NCI-H1436 treated with DMSO at 0.1 percent for 48 hours (cell line): ENCODE data around the gene ATG2B.
"Not testable (repeated sequence)": the region's sequence is repeated elsewhere in the genome, so short reads cannot be mapped to it uniquely, and the experiment has no call there.

Source experiments
- DNase-seq: peaks from one replicate; lab custom pipeline; 2025; lab: John Stamatoyannopoulos, UW

ATG2B gene

DNA sequence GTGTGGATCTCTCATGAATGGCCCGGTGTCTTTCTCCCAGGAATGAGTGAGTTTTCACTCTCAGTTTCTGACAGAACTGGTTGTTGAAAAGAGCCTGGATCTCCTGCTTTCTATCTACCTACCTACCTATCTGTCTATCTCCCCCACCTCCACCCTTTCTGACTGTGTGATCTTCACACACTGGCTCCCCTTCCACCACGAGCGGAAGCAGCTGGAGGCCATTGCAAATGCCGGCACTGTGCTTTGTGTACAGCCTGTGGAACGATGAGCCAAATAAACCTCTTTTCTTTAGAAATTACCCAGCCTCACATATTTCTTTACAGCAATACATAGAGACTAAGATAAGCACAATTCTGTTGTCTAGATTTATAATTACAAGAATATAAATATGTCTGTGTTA, 7.4 kb upstream of the ATG2B start:
- DNase-seq, result no peak

DNA sequence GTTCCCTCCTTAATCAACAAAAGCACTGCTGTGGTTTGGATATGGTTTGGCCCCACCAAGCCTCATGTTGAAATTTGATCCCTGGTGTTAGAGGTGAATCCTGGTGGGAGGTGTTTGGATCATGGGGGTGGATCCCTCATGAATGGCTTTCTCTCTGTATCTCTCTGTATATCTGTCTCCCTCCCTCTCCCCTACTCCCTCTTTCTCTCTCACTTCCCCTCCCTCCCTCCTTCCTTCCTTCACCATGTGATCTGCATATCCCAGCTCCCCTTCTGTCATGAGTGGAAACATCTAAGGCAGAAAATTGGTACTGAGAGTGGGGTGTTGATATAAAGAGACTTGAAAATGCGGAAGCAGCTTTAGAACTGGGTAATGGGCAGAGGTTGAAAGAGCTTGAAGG, 5.4 kb upstream of the ATG2B start:
- no peak for DNase-seq

DNA sequence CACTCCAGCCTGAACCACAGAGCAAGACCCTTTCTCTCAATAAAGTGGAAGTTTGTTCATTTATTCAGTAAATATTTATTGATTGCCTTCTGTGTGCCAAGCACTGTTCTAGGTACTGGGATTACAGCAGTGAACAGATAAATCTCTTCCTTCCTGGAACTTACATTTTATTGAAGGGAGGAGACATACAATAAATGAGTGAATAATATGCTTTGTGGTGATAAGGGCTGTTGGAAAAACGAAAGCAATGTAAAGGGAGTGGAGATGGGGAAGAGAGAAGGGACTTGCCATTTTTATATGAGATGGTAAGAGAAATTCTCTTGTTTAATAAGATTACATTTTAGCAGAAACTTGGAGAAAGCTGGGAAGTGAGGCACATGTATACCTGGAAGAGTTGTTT, 1.8 kb upstream of the ATG2B start:
- no peak for DNase-seq

DNA sequence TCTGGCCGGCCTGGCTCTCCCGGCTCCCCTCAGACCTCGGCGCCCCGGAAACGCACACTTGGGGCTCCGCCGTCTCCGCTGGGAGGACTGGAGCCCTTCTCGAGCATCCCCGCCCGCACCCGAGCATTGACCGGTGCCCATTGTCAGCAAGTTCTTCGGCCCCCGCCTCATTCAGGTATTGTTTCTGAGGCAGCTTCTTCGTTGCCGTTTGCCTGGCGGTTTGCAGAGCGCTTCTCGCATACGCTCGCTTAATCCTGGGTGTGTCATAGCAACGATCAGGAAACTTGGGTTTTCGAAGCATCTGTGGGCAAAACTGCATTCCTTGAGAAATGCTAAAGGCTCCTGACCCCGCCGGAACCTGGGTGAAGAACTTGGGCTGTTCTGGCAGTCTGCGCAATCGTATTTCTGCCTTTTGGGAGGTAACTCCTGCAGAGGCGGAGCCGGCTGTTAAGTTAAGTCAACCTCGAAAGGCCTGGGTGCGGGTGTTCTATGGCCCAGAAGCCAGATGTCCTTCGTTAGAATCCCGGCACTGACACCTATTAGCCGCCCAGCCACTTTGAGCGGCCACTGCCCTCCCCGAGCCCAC, 703 bp upstream of the ATG2B start:
- no peak for DNase-seq

DNA sequence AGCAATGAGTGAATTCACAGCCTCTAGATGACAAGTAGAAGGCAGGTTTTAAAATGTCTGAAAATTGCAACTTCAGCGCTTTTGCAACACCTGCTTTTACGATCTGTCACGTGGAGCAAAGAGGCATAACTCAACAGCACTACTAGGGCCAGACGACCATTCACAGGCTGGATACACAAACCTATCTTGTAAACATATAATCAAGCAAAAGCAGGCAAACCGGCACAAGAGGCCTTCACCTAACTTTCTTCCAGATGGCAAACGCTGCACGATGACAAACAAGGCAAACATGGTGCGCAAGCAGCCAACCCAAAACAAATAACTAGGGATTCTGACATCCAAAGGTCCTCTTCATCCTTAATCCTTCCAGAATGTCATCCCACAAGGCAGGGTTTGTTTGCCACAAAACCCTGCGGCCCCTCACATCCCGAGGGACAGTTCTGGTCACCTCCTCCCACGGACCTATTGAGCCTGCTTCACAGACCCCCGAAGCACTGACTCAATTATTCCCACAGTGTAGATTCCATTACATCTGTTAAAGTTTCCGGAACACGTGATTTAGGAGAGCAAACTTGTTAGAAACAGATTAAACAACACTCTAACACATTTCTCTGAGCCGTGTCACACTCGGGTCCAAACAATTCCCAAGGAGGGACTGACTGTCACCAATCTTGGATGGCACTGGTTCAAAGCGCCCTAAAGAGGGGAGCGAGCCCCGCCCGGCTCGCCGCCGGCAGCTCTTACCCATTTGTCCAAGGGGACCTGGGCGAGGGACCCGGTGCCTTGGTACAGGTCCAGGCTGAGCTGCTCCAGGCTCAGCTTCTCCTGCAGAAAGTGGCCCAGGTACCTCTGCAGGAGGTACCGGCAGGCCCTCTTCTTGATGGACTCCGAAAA, 823 bp downstream of the ATG2B start:
- no peak for DNase-seq

DNA sequence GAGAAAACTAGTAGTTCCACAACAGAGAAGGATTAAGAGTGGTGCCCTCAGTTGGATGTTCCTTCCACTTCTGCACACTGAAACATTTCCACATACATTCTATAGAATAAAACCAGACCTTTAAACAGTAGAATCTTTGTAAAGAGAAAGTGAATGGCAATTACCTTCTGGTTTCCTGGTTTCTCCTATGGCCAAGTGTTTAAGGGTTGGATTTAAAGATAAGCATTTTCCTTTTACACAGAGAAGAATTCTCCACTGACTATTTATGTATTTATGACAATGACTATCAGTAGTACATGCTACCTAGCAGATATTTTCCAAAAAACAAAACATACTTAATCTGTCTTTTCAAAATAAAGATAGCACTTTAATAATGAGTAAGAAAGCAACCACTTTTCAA, 3.2 kb downstream of the ATG2B start:
- no peak for DNase-seq

DNA sequence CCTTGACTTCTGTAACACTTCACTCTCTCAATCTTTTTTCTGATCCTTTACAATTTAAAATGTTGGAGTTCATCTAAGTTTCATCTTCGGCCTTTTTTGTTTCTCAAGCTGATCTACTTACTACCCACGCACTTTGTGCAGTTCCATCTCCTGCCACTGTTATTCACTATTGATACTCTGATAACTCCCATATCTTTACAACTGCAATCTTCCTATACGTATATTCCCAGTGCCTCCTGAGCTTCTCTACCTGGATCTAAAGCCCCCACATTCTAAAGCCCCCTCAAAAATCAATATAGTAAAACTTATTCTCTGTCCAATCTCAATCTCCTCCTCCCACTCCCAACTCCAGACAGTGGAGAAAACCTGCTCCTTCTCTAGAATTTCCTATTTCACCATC, 5.9 kb downstream of the ATG2B start:
- no peak for DNase-seq

DNA sequence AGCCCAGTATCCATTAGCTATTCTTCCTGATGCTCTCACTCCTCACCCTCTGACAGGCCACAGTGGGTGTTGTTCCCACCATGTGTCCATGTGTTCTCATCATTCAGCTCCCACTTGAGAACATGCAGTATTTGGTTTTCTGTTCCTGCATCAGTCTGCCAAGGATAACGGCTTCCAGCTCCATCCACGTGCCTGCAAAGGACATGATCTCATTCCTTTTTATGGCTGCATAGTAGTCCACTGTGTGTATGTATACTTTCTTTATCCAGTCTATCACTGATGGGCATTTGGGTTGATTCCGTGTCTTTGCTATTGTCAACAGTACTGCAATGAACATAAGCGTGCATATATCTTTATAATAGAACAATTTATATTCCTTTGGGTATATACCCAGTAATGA, 8.9 kb downstream of the ATG2B start:
- no peak for DNase-seq

DNA sequence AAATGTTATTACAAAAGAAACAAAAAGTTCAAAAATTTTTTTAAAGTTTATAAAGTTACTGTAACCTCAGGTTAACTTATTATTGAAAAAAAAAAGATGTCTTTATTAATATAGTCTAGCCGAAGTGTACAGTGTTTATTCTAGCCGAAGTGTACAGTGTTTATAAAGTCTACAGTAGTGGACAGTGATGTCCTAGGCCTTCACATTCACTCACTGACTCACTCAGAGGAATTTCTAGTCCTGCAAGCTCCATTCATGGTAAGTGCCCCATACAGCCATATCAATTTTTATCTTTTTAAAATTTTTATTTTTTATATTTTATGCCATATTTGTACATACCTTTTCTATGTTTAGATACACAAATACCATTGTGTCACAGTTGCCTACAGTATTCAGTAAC, 10.4 kb downstream of the ATG2B start:
- DNase-seq, result no peak

DNA sequence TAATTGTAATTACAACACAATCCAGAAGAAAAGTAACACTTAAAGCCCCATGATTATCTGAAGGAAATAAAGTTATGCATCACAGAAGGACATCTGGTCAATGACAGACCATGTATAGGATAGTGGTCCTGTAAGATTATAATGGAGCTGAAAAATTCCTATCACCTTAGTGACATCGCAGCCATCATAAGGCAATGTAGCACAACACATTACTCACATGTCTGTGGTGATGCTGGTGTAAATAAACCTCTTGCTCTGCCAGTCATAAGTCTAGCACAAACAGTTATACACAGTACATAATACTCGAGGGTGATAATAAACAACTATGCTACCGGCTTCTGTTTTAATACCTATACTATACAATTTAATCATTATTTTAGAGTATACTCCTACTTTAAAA, 11.2 kb downstream of the ATG2B start:
- DNase-seq, result no peak

DNA sequence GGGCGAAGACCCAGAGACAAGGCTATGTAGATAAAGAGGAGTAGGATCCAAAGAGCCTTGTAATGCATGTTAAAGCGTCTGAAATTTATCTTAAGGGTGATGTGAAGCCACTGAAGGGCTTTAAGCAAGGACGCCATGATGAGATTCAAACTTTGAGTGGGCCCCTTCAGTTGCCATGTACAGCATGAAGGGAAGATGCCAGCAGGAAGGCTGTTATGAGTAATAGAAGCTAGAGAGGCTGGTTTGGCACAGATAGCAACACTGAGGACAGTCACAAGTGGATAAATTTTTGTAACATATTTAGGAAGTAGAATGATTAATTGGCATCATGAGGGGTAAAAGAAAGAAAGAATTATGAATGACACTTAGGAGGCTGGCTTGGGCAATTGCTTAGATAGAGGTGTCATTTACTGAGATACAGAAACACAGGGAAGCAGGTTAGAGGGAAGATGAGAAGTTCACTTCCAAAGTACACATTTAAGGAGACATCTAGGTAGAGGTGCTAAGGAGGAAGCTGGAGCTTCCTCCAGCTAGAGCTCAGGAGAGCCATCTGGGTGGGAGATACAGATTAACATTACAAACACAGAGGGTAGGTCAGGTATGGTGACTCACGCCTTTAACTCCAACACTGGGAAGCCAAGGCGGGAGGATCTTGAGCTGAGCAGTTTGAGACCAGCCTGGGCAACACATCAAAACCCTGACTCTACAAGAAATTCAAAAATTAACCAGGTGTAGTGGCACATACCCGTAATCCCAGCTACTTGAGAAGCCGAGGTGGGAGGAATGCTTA, 13.7 kb downstream of the ATG2B start:
- no peak for DNase-seq

DNA sequence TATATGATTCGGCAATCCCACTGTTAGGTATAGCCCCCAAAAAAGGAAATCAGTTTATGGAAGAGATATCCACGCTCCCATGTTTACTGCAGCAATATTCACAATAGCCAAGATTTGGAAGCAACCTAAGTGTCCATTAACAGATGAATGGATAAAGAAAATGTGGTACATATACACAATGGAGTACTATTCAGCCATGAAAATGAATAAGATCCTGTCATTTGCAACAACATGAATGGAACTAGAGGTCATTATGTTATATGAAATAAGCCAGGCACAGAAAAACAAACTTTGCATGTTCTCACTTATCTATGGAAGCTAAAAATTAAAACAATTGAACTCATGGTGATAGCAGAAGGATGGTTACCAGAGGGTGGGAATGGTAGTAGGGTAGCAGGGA, 15.2 kb downstream of the ATG2B start:
- DNase-seq, result not testable (repeated sequence)

DNA sequence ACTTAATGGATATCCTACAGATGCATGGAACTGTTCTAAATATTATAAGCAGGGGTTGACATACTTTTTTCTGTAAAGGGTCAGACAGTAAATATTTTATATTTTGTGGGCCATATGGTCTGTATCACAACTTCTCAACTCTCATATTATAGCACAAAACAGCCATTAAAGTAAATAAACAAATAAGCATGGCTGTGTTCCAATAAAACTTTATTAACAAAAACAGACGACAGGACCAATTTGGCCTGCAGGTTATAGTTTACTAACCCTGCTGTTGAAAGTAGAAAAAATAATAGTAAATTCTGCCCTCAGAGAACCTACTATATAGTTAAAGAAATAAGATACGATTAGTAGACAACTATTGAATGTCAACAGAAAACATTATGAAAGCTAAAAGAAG, 17.5 kb downstream of the ATG2B start:
- DNase-seq, result no peak

DNA sequence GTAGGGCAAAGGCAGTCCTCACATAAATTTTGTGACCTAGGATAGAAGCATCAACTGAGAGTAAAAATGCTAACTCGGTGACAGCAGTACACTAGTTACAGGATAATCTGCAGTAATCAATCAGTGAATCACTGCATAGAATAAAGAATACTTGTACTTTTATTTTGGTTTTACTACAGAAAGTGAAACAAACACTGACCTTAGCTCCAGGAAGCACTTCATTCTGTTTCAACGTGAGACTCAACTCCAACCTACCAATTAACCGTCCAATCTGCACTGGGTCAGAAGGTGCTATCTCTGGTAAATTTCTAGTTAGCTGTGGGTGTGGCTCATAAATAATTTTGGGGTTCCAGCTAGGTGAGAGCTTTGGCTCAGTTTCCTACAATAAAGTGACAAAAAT, 21.8 kb downstream of the ATG2B start:
- DNase-seq, result no peak

DNA sequence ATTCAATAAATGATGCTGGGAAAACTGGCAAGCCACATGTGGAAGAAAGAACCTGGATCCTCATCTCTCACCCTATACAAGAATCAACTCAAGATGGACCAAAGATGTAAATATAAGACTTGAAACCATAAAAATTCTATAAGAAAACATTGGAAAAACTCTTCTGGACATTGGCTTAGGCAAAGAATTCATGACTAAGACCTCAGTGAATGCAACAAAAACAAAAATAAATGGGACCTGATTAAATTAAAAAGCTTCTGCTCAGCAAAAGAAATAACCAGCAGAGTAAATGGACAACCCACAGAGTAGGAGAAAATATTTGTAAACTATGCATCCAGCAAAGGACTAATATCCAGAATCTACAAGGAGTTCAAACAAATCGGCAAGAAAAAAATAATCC, 24.6 kb downstream of the ATG2B start:
- no peak for DNase-seq

DNA sequence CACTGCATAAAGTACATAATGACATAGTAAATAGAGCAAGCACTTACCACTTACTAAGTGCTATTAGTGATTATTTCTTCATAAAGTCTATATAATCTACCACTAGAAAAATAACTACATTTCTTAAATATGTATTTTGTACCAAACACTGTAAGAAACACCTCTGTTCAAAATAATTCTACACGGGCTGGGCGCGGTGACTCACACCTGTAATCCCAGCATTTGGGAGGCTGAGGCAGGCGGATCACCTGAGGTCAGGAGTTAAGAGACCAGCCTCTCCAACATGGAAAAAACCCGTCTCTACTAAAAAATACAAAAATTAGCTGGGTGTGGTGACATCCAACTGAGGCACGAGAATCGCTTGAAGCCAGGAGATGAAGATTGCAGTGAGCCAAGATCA, 38.9 kb downstream of the ATG2B start:
- DNase-seq, result no peak

DNA sequence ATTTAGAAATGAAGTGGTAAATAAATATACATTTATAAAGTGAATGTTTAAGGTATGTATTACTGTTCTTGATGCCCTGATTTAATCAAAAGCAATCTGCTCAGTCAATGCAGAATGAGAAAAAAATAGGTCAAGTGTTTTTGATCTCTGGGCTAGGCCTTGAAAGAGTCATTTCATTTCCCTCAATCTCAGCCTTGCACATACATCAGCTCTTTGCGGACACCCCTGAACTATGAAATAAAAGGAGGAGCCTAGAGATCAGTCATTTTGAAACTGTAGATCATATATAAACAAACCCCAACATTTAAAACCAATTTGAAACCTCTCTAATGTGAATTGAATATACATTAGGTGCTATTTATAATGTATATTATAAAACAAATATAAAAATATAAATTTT, 42.5 kb downstream of the ATG2B start:
- DNase-seq, result no peak

DNA sequence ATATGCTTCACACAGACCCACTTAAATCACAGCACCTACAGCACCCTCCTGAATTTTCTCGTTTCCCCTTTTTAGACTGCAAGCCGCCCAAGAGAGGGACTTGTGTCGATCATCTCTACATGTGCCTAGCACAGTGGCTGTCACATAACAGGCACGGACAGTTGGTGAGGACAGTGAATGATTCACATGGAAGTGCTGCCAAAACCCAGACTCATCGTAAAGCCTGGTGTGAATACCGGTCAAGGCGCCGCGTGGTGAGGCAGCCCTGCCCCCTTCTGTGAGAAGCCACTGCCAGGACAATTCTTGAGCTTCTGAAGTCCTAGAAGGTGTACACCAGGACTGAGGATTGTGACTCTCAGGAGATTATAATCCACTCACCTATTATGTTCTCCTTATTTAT, 44.3 kb downstream of the ATG2B start:
- no peak for DNase-seq

DNA sequence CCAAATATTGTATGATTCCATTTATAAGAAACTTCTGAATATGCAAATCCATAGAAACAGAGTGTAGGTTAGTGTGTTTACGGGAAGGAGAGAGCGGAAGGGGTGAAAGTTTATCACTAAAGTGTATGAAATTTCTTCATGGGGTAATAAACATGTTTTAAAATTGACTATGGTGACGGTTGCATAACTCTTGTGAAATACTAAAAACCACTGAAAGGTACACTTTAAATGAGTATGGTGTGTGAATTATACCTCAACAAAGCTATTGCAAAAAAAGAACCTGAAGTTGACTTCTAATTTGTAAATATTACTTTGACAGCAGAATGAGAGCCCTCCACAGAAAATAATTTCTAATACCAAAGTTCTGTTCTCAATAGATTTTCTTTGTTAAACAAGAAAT, 47.1 kb downstream of the ATG2B start:
- DNase-seq, result no peak

DNA sequence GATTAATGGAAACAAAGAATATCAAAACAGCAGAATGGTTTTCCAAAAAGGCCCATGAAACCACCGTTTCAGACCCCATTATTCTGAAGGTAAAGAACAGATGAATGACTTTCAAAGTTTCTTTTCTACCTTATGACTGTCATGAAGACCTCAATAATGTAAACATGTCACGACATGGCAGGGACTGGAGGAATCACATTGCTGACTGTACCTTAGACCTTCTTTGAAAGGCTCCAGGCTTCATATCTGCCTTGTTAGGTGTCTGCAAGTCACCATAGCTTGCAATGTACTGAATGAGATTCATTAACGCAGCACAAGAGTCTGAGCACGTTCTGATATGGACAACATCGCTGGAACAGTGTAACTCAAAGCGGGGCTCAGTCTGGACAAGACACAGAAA, 52.2 kb downstream of the ATG2B start:
- no peak for DNase-seq

DNA sequence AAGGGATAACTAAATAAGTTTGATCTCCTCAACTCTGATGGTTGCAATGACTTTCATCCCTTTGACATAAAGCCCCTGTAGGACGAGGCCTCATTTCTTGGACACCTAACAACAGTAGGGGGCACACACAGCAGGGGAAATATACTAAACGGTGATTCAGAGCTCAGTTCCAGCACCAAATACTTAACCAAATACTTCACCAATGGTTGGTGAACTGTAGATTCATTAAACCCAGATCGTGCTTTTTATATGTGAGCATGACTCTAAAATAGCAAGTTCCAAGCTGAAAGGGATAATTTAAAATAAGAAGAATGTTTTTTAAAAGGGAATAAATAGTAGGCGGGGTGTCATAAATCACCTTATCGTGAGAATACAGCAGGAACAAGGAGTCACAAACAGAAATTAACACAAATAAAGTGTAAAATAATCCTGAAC, 53.2 kb downstream of the ATG2B start:
- DNase-seq, result no peak

DNA sequence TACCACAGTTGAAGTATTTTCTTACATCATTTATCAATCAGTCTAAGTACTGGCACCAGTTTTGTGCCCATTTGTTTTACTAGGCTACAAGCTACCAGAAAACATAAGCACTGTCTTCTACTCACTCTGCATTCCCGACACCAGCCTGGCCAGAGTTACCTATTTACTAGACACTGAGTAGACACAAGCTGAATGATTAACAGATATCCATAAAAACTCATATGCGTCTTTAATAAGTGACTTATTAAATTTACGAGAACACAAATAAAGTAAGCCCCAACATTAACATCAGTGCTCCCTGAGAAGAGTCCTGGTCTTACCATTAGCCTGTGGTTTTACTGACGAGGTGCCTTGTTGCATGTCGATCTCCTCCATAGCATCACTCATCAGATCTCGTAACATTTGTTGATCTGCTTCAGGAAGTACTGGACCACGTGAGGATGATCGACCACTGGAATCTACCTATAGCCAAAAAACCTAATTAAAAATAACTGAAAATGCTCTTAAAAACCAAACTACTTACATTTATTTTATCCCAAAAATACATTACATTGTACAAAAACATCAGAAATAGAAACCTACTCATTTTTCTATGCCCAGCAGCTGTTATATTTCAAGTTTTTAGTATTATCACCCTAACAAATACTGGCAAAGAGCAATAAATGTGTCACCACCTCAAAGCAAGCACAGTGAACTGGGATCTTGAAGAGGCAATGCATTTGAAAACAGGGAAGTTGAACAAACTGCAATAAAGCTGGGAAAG, 53.8 kb downstream of the ATG2B start:
- DNase-seq, result no peak
